ENCODE measurements around the gene POLR3G. TPM values are rescaled to one million over a fixed set of nuclear protein-coding genes. Genes with fewer than 3 reads are reported as not detected.

POLR3G gene
- total RNA-seq, 2 experiments from 2014 or later, result 9.9 to 12.9 TPM

- no peaks in the 10 kb centered on the region for H3K4me1 ChIP-seq (ENCODE audit: insufficient read depth, low read length, poor library complexity, severe bottlenecking)
- H3K9me2 ChIP-seq (ENCODE audit: insufficient read depth, low read length), result no peaks in the 10 kb centered on the region
- ChIA-PET POLR2A (no interaction called here), CTCF (ENCODE audit: unreplicated experiment) (no interaction called here)
- H3K9me3 ChIP-seq (ENCODE audit: low read length), result no peaks in the 10 kb centered on the region
- no peak for TF ChIP-seq CTCF (conservative IDR thresholded peaks at IDR 0.05; ENCODE audit: low read length)
- TF ChIP-seq EZH2phosphoT487 (IDR thresholded peaks at IDR 0.05; ENCODE audit: borderline replicate concordance, low read depth, low read length), result no peak
- no peak overlapping the region for H3K27ac ChIP-seq (ENCODE audit: low read depth, low read length, poor library complexity, severe bottlenecking)
- H3K4me2 ChIP-seq (ENCODE audit: low read length), result no peak overlapping the region
- H3K79me2 ChIP-seq (ENCODE audit: insufficient read depth, low read depth, low read length), result no peaks in the 10 kb centered on the region
- no peak overlapping the region for H2AFZ ChIP-seq (ENCODE audit: low read length)
- no TSS peak for BruUV-seq (replicated peaks)
- no peaks in the 10 kb centered on the region for H3K36me3 ChIP-seq (ENCODE audit: insufficient read depth, low read length)
- no peak for DNase-seq (ENCODE audit: low spot score)
- no peak overlapping the region for H3K4me3 ChIP-seq (ENCODE audit: low read depth, low read length, poor library complexity, severe bottlenecking)
- intact Hi-C loops (cut with micrococcal nuclease; ENCODE audit: unreplicated experiment), result no loop called here
- no peaks in the 10 kb centered on the region for H4K20me1 ChIP-seq (ENCODE audit: insufficient read depth, low read length)
Observed at GRCh38 chr5:90548069-90548593, 73.5 kb downstream of the POLR3G start.

GRCh38 chr5:90549223-90549622 is 74.6 kb downstream of the POLR3G start:
- Histone ChIP-seq H3K4me2 (ENCODE audit: low read length) (no peak overlapping the region), H3K4me3 (ENCODE audit: low read depth, low read length, poor library complexity, severe bottlenecking) (no peak overlapping the region), H2AFZ (ENCODE audit: low read length) (no peak overlapping the region), H3K9me2 (ENCODE audit: insufficient read depth, low read length) (no peaks in the 10 kb centered on the region), H3K9me3 (ENCODE audit: low read length) (no peaks in the 10 kb centered on the region), H3K27ac (ENCODE audit: low read depth, low read length, poor library complexity, severe bottlenecking) (no peak overlapping the region), H3K79me2 (ENCODE audit: insufficient read depth, low read depth, low read length) (no peaks in the 10 kb centered on the region), H3K4me1 (ENCODE audit: insufficient read depth, low read length, poor library complexity, severe bottlenecking) (no peaks in the 10 kb centered on the region), H4K20me1 (ENCODE audit: insufficient read depth, low read length) (no peaks in the 10 kb centered on the region), H3K36me3 (ENCODE audit: insufficient read depth, low read length) (no peaks in the 10 kb centered on the region)
- no peak for DNase-seq (ENCODE audit: low spot score)
- intact Hi-C loops (cut with micrococcal nuclease; ENCODE audit: unreplicated experiment), result no loop called here
- POLR2A ChIA-PET, result no interaction called here
- CTCF ChIA-PET (ENCODE audit: unreplicated experiment), result no interaction called here
- no peak for TF ChIP-seq CTCF (conservative IDR thresholded peaks at IDR 0.05; ENCODE audit: low read length)
- no peak for TF ChIP-seq EZH2phosphoT487 (IDR thresholded peaks at IDR 0.05; ENCODE audit: borderline replicate concordance, low read depth, low read length)
- no TSS peak for BruUV-seq (replicated peaks)

- Histone ChIP-seq H3K36me3 (ENCODE audit: insufficient read depth, low read length) (no peaks in the 10 kb centered on the region), H3K9me2 (ENCODE audit: insufficient read depth, low read length) (no peaks in the 10 kb centered on the region), H3K79me2 (ENCODE audit: insufficient read depth, low read depth, low read length) (no peaks in the 10 kb centered on the region), H3K4me3 (ENCODE audit: low read depth, low read length, poor library complexity, severe bottlenecking) (no peak overlapping the region), H3K27ac (ENCODE audit: low read depth, low read length, poor library complexity, severe bottlenecking) (no peak overlapping the region), H2AFZ (ENCODE audit: low read length) (no peak overlapping the region), H3K4me1 (ENCODE audit: insufficient read depth, low read length, poor library complexity, severe bottlenecking) (no peaks in the 10 kb centered on the region), H4K20me1 (ENCODE audit: insufficient read depth, low read length) (no peaks in the 10 kb centered on the region), H3K4me2 (ENCODE audit: low read length) (no peak overlapping the region), H3K9me3 (ENCODE audit: low read length) (no peaks in the 10 kb centered on the region)
- CTCF ChIA-PET (ENCODE audit: unreplicated experiment), result no interaction called here
- no TSS peak for BruUV-seq (replicated peaks)
- intact Hi-C loops (cut with micrococcal nuclease; ENCODE audit: unreplicated experiment), result no loop called here
- POLR2A ChIA-PET, result interaction anchor here (0.7 kb wide), 1 partner anchor 21 kb away, joined by 3 read pairs; no protein-coding TSS in a partner anchor
- DNase-seq (ENCODE audit: low spot score), result no peak
- no peak for TF ChIP-seq CTCF (conservative IDR thresholded peaks at IDR 0.05; ENCODE audit: low read length)
- no peak for TF ChIP-seq EZH2phosphoT487 (IDR thresholded peaks at IDR 0.05; ENCODE audit: borderline replicate concordance, low read depth, low read length)
Observed at GRCh38 chr5:90549729-90550275, 75.1 kb downstream of the POLR3G start.
